GM12875 (cell line): ENCODE data around the gene NAB2.

Source experiments
- H3K4me3 ChIP-seq: one replicate; pipeline ENCODE4 v1.5.1; 2011; ENCODE audit warnings: low read depth, low read length, control low read depth
- CTCF ChIP-seq: IDR thresholded peaks from 2 replicates; pipeline ENCODE4 v1.5.1; 2011; ENCODE audit warnings: low read depth, mild to moderate bottlenecking, control low read depth, inconsistent platforms, low read length, moderate library complexity, borderline replicate concordance; ENCODE audit not compliant: insufficient read depth

The NAB2 gene

GRCh38 chr12:57131896-57132744 is 43.2 kb downstream of the NAB2 start:
- no peak for TF ChIP-seq CTCF
- H3K4me3 ChIP-seq: no peak overlapping the region

- no peak overlapping the region for H3K4me3 ChIP-seq
Observed at GRCh38 chr12:57133013-57133569, 44.2 kb downstream of the NAB2 start.

GRCh38 chr12:57133916-57134315 is 45.0 kb downstream of the NAB2 start:
- no peak overlapping the region for H3K4me3 ChIP-seq
- TF ChIP-seq CTCF: no peak

More at GRCh38 chr12:57133013-57133569, 44.2 kb downstream of the NAB2 start:
- TF ChIP-seq CTCF: no peak

DNA sequence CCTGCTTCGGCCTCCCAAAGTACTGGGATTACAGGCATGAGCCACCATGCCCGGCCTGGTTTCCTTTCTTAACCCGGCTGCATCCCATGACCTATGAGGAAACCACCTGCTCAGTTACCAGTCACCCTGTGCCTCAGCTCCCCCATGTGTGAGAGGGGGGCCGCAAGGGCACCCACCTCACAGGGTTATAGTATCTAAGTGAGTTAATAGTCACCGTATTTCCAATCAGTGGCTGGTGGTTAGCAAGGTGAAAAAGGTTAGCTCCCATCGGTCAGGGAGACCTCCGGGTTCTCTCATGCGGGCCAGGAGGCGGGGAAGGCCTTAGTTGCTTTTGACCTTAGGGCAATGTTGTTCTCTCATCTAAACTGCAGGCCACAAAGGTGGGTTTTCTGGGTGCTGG is 46.0 kb downstream of the NAB2 start:
- no peak for TF ChIP-seq CTCF
- no peak overlapping the region for H3K4me3 ChIP-seq

DNA sequence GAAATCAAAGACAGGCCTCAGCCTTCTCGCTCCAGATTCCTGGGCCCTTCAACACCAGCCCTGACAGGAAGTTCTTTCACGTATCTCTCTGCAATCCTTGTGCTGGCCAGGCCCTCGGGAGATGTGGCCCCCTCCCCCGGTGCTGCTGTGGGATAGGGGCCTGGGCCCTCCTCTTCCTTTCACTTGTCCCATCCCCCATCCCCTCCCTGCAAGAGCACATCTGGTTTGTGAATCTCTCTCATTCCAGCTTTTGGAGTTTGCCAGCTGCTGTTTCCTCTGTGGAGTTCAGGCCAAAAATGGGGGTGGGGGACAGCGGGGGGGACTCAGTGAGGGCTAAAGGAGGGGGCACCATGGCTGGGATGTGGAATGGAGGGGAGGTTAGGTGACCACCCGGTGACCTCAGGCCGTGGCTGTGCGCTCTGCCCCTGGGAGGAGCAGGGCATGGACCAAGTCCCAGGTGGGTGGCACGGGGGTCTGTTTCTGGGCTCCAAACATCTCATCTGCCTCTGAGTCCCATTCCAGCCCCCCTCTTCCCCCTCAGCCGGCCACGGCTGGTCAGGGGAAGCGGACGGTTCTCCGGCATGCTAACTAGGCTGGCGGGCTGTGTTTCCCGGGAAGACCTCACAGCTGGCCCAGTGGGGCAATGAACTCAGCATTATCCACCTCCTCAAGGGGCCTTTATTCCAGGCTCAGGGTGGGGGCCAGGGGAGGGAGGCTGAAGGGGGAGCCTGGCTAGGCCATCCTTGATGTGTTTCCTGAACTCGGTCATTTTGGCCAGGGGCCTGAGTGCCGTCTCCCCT is 46.8 kb downstream of the NAB2 start:
- no peak overlapping the region for H3K4me3 ChIP-seq
- TF ChIP-seq CTCF: no peak

- no peak for TF ChIP-seq CTCF
- H3K4me3 ChIP-seq: no peak overlapping the region
Observed at GRCh38 chr12:57138526-57139272, 49.8 kb downstream of the NAB2 start.
